WERI-Rb-1 (cell line): ENCODE data around the gene LRP1B.

ENCODE experiments used
- DNase-seq: peaks from one replicate; pipeline ENCODE4 v3.0.0-alpha.2; 2020
- H3K27ac ChIP-seq: fragments of 250-450 bp; sonication (Bioruptor Pico); 2 replicates; pipeline ENCODE4 v1.5.1; 2020; ENCODE audit warnings: mild to moderate bottlenecking, moderate library complexity
- H3K27me3 ChIP-seq: fragments of 250-450 bp; sonication (Bioruptor Pico); 2 replicates; pipeline ENCODE4 v1.5.1; 2021; ENCODE audit warnings: mild to moderate bottlenecking, low read depth, moderate library complexity; ENCODE audit not compliant: insufficient read depth, severe bottlenecking
- H3K36me3 ChIP-seq: fragments of 250-450 bp; sonication (Bioruptor Pico); 2 replicates; pipeline ENCODE4 v1.5.1; 2020; ENCODE audit warnings: mild to moderate bottlenecking, moderate library complexity
- H3K4me3 ChIP-seq: 2 replicates; pipeline ENCODE4 v1.5.1; 2011; ENCODE audit warnings: low read depth, mild to moderate bottlenecking, control low read depth, low read length
- H3K9me3 ChIP-seq: fragments of 250-450 bp; sonication (Bioruptor Pico); 2 replicates; pipeline ENCODE4 v1.5.1; 2021; ENCODE audit warnings: mild to moderate bottlenecking, moderate library complexity; ENCODE audit not compliant: severe bottlenecking
- CTCF ChIP-seq: IDR thresholded peaks from 2 replicates; pipeline ENCODE4 v1.5.1; 2011; ENCODE audit warnings: low read depth, mild to moderate bottlenecking, control low read depth, inconsistent platforms, low read length

The LRP1B gene

GRCh38 chr2:140855471-140855870 is 1275.3 kb downstream of the LRP1B start:
- no peak for TF ChIP-seq CTCF

GRCh38 chr2:140851258-140851981 is 1279.4 kb downstream of the LRP1B start:
- no peak overlapping the region for H3K4me3 ChIP-seq
- H3K9me3 ChIP-seq, result no peaks in the 10 kb centered on the region
- H3K27me3 ChIP-seq, result no peaks in the 10 kb centered on the region
- no peak for DNase-seq
- no peak for TF ChIP-seq CTCF
- H3K27ac ChIP-seq, result no peak overlapping the region
- H3K36me3 ChIP-seq, result no peaks in the 10 kb centered on the region

More at GRCh38 chr2:140855471-140855870, 1275.3 kb downstream of the LRP1B start:
- Histone ChIP-seq H3K27me3 (no peaks in the 10 kb centered on the region), H3K4me3 (no peak overlapping the region), H3K9me3 (no peaks in the 10 kb centered on the region), H3K27ac (no peak overlapping the region), H3K36me3 (no peaks in the 10 kb centered on the region)
- DNase-seq, result no peak

- Histone ChIP-seq H3K36me3 (no peaks in the 10 kb centered on the region), H3K27ac (no peak overlapping the region), H3K9me3 (no peaks in the 10 kb centered on the region), H3K27me3 (no peaks in the 10 kb centered on the region), H3K4me3 (no peak overlapping the region)
- TF ChIP-seq CTCF, result no peak
- DNase-seq, result no peak
Observed at GRCh38 chr2:140843186-140843585, 1287.6 kb downstream of the LRP1B start.

GRCh38 chr2:140842110-140842509 is 1288.7 kb downstream of the LRP1B start:
- no peaks in the 10 kb centered on the region for H3K27me3 ChIP-seq
- H3K4me3 ChIP-seq, result no peak overlapping the region
- no peaks in the 10 kb centered on the region for H3K9me3 ChIP-seq
- no peaks in the 10 kb centered on the region for H3K36me3 ChIP-seq
- no peak overlapping the region for H3K27ac ChIP-seq
- no peak for DNase-seq
- TF ChIP-seq CTCF, result no peak

GRCh38 chr2:140841141-140841540 is 1289.7 kb downstream of the LRP1B start:
- Histone ChIP-seq H3K36me3 (no peaks in the 10 kb centered on the region), H3K27ac (no peak overlapping the region), H3K4me3 (no peak overlapping the region), H3K27me3 (no peaks in the 10 kb centered on the region), H3K9me3 (no peaks in the 10 kb centered on the region)
- no peak for TF ChIP-seq CTCF
- no peak for DNase-seq

- H3K9me3 ChIP-seq, result no peaks in the 10 kb centered on the region
- no peak overlapping the region for H3K27ac ChIP-seq
- no peak overlapping the region for H3K4me3 ChIP-seq
- DNase-seq, result no peak
- H3K27me3 ChIP-seq, result no peaks in the 10 kb centered on the region
- H3K36me3 ChIP-seq, result no peaks in the 10 kb centered on the region
- TF ChIP-seq CTCF, result no peak
Observed at GRCh38 chr2:140836826-140837225, 1294.0 kb downstream of the LRP1B start.
